Measurements from ENCODE around the gene UNC79.

DNA sequence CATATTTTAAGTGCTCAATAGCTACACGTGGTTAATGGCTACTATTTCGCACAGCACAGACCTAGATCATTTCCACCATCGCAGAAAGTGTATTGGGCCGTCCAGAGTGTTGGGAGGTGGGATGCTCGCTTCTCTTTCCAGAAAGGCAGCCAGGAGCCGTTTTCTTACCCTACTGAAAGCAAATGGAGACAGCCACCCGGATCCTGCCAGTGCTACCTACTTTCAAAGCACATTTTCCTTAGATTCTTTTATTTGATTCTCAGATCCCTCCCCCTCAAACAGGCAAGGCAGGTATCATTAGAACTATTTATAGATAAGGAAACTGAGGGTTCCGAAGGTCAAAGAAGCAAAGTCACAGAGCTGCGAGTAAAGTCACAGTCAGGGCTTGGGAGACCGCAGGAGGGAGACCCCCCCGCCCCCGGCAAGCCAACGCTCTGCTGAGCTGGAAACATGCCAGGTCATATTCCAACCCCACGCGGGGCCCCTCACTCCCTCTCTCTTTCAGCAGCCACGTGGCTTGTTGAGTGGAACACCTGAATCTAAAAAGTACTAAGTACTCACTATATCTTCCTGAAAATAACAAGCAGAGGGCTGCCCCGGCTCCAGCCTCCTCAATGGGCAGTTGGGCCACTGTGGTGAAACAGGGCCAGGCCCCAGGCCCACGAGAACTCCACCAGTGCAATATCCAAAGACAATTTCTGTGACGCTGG is 321.4 kb downstream of the UNC79 start:
- TF ChIP-seq, protein P1, sequence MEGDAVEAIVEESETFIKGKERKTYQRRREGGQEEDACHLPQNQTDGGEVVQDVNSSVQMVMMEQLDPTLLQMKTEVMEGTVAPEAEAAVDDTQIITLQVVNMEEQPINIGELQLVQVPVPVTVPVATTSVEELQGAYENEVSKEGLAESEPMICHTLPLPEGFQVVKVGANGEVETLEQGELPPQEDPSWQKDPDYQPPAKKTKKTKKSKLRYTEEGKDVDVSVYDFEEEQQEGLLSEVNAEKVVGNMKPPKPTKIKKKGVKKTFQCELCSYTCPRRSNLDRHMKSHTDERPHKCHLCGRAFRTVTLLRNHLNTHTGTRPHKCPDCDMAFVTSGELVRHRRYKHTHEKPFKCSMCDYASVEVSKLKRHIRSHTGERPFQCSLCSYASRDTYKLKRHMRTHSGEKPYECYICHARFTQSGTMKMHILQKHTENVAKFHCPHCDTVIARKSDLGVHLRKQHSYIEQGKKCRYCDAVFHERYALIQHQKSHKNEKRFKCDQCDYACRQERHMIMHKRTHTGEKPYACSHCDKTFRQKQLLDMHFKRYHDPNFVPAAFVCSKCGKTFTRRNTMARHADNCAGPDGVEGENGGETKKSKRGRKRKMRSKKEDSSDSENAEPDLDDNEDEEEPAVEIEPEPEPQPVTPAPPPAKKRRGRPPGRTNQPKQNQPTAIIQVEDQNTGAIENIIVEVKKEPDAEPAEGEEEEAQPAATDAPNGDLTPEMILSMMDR (conservative IDR thresholded peaks at IDR 0.05; ENCODE audit: low read depth, low read length), result no peak
- no peak for TF ChIP-seq EZH2 (IDR thresholded peaks at IDR 0.05; ENCODE audit: low read length, unreplicated experiment)
- no peak for TF ChIP-seq EZH2phosphoT487 (IDR thresholded peaks at IDR 0.05; ENCODE audit: borderline replicate concordance, low read length)

Measured in PC-3 (cell line).